Stimulated activated memory B cell treated with anti-CD40 and anti-IgM and Interleukin-4, amounts not matched to agents 10 μg/mL and 1 μg/mL and 100 μg/mL, for 72 hours (primary cell): ENCODE data around the gene STRA8.
"Not testable (repeated sequence)": the region's sequence is repeated elsewhere in the genome, so short reads cannot be mapped to it uniquely, and the experiment has no call there.

Experiments
- ATAC-seq: fragments of 150-1000 bp; cut with Tn5 transposase; 2 replicates; pipeline ENCODE4 v1.10.0; 2021
- H3K27ac Mint-ChIP-seq: one replicate; pipeline ENCODE4 v1.8.0; 2022; ENCODE audit warnings: mild to moderate bottlenecking, mixed read lengths
- H3K27me3 Mint-ChIP-seq: one replicate; pipeline ENCODE4 v1.8.0; 2022; ENCODE audit warnings: mixed read lengths
- H3K36me3 Mint-ChIP-seq: one replicate; pipeline ENCODE4 v1.8.0; 2022; ENCODE audit warnings: mixed read lengths
- H3K4me1 Mint-ChIP-seq: one replicate; pipeline ENCODE4 v1.8.0; 2022; ENCODE audit warnings: mixed read lengths
- H3K4me3 Mint-ChIP-seq: one replicate; pipeline ENCODE4 v1.8.0; 2022; ENCODE audit warnings: mild to moderate bottlenecking, moderate library complexity, mixed read lengths
- H3K9me3 Mint-ChIP-seq: one replicate; pipeline ENCODE4 v1.8.0; 2022; ENCODE audit warnings: mixed read lengths

Gene STRA8

GRCh38 chr7:135211946-135212685, 21.5 kb upstream of the STRA8 start:
- ATAC-seq, H3K27me3 Mint-ChIP-seq: not testable (repeated sequence)
- peaks cover 34% of the 10 kb centered on the region for H3K4me1 Mint-ChIP-seq

GRCh38 chr7:135213831-135214230, 19.8 kb upstream of the STRA8 start:
- H3K27me3 Mint-ChIP-seq, result no peaks in the 10 kb centered on the region
- H3K4me3 Mint-ChIP-seq, result no peak overlapping the region
- no peak overlapping the region for H3K27ac Mint-ChIP-seq
- ATAC-seq, result no peak
- peaks cover 17% of the 10 kb centered on the region for H3K4me1 Mint-ChIP-seq
- peaks cover 7% of the 10 kb centered on the region for H3K36me3 Mint-ChIP-seq
- H3K9me3 Mint-ChIP-seq, result no peaks in the 10 kb centered on the region

More at GRCh38 chr7:135211946-135212685, 21.5 kb upstream of the STRA8 start:
- H3K4me3 Mint-ChIP-seq, result peak overlapping the region; percentile 99
- H3K36me3 Mint-ChIP-seq, result peaks cover 21% of the 10 kb centered on the region
- H3K9me3 Mint-ChIP-seq, result not testable (repeated sequence)
- peak overlapping the region; percentile 95 for H3K27ac Mint-ChIP-seq

- H3K27ac Mint-ChIP-seq, result no peak overlapping the region
- no peaks in the 10 kb centered on the region for H3K9me3 Mint-ChIP-seq
- peaks cover 4% of the 10 kb centered on the region for H3K4me1 Mint-ChIP-seq
- no peak for ATAC-seq
- no peaks in the 10 kb centered on the region for H3K27me3 Mint-ChIP-seq
- H3K4me3 Mint-ChIP-seq, result no peak overlapping the region
- H3K36me3 Mint-ChIP-seq, result no peaks in the 10 kb centered on the region
Measured at GRCh38 chr7:135215180-135215579, 18.5 kb upstream of the STRA8 start.

- Mint-ChIP-seq H3K9me3 (peaks cover 2% of the 10 kb centered on the region), H3K4me3 (no peak overlapping the region), H3K4me1 (no peaks in the 10 kb centered on the region), H3K27me3 (no peaks in the 10 kb centered on the region), H3K27ac (no peak overlapping the region), H3K36me3 (no peaks in the 10 kb centered on the region)
- no peak for ATAC-seq
Measured at GRCh38 chr7:135215698-135216097, 17.9 kb upstream of the STRA8 start.

GRCh38 chr7:135217645-135218509, 15.8 kb upstream of the STRA8 start:
- Mint-ChIP-seq H3K4me1 (no peaks in the 10 kb centered on the region), H3K4me3 (no peak overlapping the region), H3K27me3 (no peaks in the 10 kb centered on the region), H3K9me3 (peaks cover 4% of the 10 kb centered on the region), H3K36me3 (no peaks in the 10 kb centered on the region), H3K27ac (no peak overlapping the region)
- no peak for ATAC-seq

- H3K27ac Mint-ChIP-seq, result peak overlapping the region; percentile 18
- no peaks in the 10 kb centered on the region for H3K36me3 Mint-ChIP-seq
- no peak for ATAC-seq
- H3K27me3 Mint-ChIP-seq, result peaks cover 10% of the 10 kb centered on the region
- H3K9me3 Mint-ChIP-seq, result peaks cover 19% of the 10 kb centered on the region
- peak overlapping the region; percentile 9 for H3K4me3 Mint-ChIP-seq
- H3K4me1 Mint-ChIP-seq, result peaks cover 20% of the 10 kb centered on the region
Measured at GRCh38 chr7:135224027-135224426, 9.6 kb upstream of the STRA8 start.

GRCh38 chr7:135231686-135232085, 2.0 kb upstream of the STRA8 start:
- peaks cover 37% of the 10 kb centered on the region for H3K27me3 Mint-ChIP-seq
- H3K4me1 Mint-ChIP-seq, result peaks cover 7% of the 10 kb centered on the region
- no peak overlapping the region for H3K4me3 Mint-ChIP-seq
- peaks cover 6% of the 10 kb centered on the region for H3K9me3 Mint-ChIP-seq
- no peak overlapping the region for H3K27ac Mint-ChIP-seq
- no peak for ATAC-seq
- H3K36me3 Mint-ChIP-seq, result no peaks in the 10 kb centered on the region

GRCh38 chr7:135232087-135232486, 1.6 kb upstream of the STRA8 start:
- peaks cover 6% of the 10 kb centered on the region for H3K9me3 Mint-ChIP-seq
- no peak overlapping the region for H3K27ac Mint-ChIP-seq
- no peak overlapping the region for H3K4me3 Mint-ChIP-seq
- H3K4me1 Mint-ChIP-seq, result peaks cover 11% of the 10 kb centered on the region
- ATAC-seq, result no peak
- H3K27me3 Mint-ChIP-seq, result peaks cover 37% of the 10 kb centered on the region
- no peaks in the 10 kb centered on the region for H3K36me3 Mint-ChIP-seq

- H3K4me3 Mint-ChIP-seq, result no peak overlapping the region
- H3K27me3 Mint-ChIP-seq, result peaks cover 37% of the 10 kb centered on the region
- H3K9me3 Mint-ChIP-seq, result peaks cover 6% of the 10 kb centered on the region
- H3K36me3 Mint-ChIP-seq, result no peaks in the 10 kb centered on the region
- ATAC-seq, result no peak
- no peak overlapping the region for H3K27ac Mint-ChIP-seq
- H3K4me1 Mint-ChIP-seq, result peaks cover 16% of the 10 kb centered on the region
Measured at GRCh38 chr7:135232720-135233119, 918 bp upstream of the STRA8 start.

GRCh38 chr7:135234095-135234494, 457 bp downstream of the STRA8 start:
- not testable (repeated sequence) for H3K9me3 Mint-ChIP-seq, ATAC-seq, H3K36me3 Mint-ChIP-seq, H3K4me3 Mint-ChIP-seq, H3K27ac Mint-ChIP-seq
- Mint-ChIP-seq H3K4me1 (peaks cover 22% of the 10 kb centered on the region), H3K27me3 (peaks cover 33% of the 10 kb centered on the region)

- ATAC-seq, result no peak
- H3K36me3 Mint-ChIP-seq, result no peaks in the 10 kb centered on the region
- H3K27me3 Mint-ChIP-seq, result peaks cover 33% of the 10 kb centered on the region
- no peak overlapping the region for H3K4me3 Mint-ChIP-seq
- no peaks in the 10 kb centered on the region for H3K9me3 Mint-ChIP-seq
- no peak overlapping the region for H3K27ac Mint-ChIP-seq
- peaks cover 22% of the 10 kb centered on the region for H3K4me1 Mint-ChIP-seq
Measured at GRCh38 chr7:135234727-135235126, 1.1 kb downstream of the STRA8 start.

GRCh38 chr7:135235841-135236240, 2.2 kb downstream of the STRA8 start:
- Mint-ChIP-seq H3K9me3 (no peaks in the 10 kb centered on the region), H3K4me1 (peaks cover 22% of the 10 kb centered on the region), H3K4me3 (no peak overlapping the region), H3K27ac (no peak overlapping the region), H3K36me3 (no peaks in the 10 kb centered on the region), H3K27me3 (peaks cover 36% of the 10 kb centered on the region)
- ATAC-seq, result no peak

GRCh38 chr7:135236727-135237126, 3.1 kb downstream of the STRA8 start:
- no peak overlapping the region for H3K27ac Mint-ChIP-seq
- H3K36me3 Mint-ChIP-seq, result no peaks in the 10 kb centered on the region
- peaks cover 42% of the 10 kb centered on the region for H3K27me3 Mint-ChIP-seq
- peaks cover 22% of the 10 kb centered on the region for H3K4me1 Mint-ChIP-seq
- H3K9me3 Mint-ChIP-seq, result peaks cover under 1% of the 10 kb centered on the region
- ATAC-seq, result peak; percentile 65
- no peak overlapping the region for H3K4me3 Mint-ChIP-seq

GRCh38 chr7:135238112-135238744, 4.6 kb downstream of the STRA8 start:
- Mint-ChIP-seq H3K9me3 (peaks cover 3% of the 10 kb centered on the region), H3K36me3 (no peaks in the 10 kb centered on the region), H3K27ac (no peak overlapping the region), H3K27me3 (peaks cover 39% of the 10 kb centered on the region), H3K4me1 (peaks cover 22% of the 10 kb centered on the region), H3K4me3 (no peak overlapping the region)
- no peak for ATAC-seq

- Mint-ChIP-seq H3K4me3 (no peak overlapping the region), H3K27ac (no peak overlapping the region), H3K9me3 (peaks cover 3% of the 10 kb centered on the region), H3K27me3 (peaks cover 32% of the 10 kb centered on the region), H3K4me1 (peaks cover 22% of the 10 kb centered on the region), H3K36me3 (no peaks in the 10 kb centered on the region)
- no peak for ATAC-seq
Measured at GRCh38 chr7:135239263-135239662, 5.6 kb downstream of the STRA8 start.
